Heart right ventricle (tissue), 16 donors: ENCODE measurements around the gene HTR3B. TPM values are rescaled to one million over a fixed set of nuclear protein-coding genes. Genes with fewer than 3 reads are reported as not detected.

ENCODE experiments used
- ATAC-seq, 8 donors: fragments of 200-7000 bp; cut with Tn5 transposase; one replicate each; pipeline ENCODE4 v1.9.1; 2020; ENCODE audit warnings: mild to moderate bottlenecking in 8 of 8, moderate library complexity in 8 of 8, moderate number of reproducible peaks in 1 of 8
- DNase-seq, 2 donors: peaks; one replicate each; pipeline ENCODE4 v3.0.0-alpha.2; 2020
- H3K27ac ChIP-seq, 10 donors: fragments of 200-600 bp; sonication (generic) in 2 of 10; one replicate each; pipeline versions ENCODE4 v1.5.0 to v1.8.0; 2020 to 2022; ENCODE audit warnings: mild to moderate bottlenecking in 3 of 10
- H3K27me3 ChIP-seq, 7 donors: fragments of 200-600 bp; one replicate each; pipeline ENCODE4 v1.8.0; 2021 to 2022; ENCODE audit warnings: mild to moderate bottlenecking in 2 of 7
- H3K36me3 ChIP-seq, 9 donors: fragments of 200-600 bp; sonication (generic) in 1 of 9; one replicate each; pipeline versions ENCODE4 v1.5.0 to v1.8.0; 2020 to 2022; ENCODE audit warnings: mild to moderate bottlenecking in 2 of 9
- H3K4me1 ChIP-seq, 9 donors: fragments of 200-600 bp; sonication (generic) in 1 of 9; one replicate each; pipeline versions ENCODE4 v1.5.0 to v1.8.0; 2020 to 2022; ENCODE audit warnings: mild to moderate bottlenecking in 4 of 9
- H3K4me3 ChIP-seq, 10 donors: fragments of 200-600 bp; sonication (generic) in 2 of 10; one replicate each; pipeline versions ENCODE4 v1.5.0 to v1.8.0; 2020 to 2022; ENCODE audit warnings: mild to moderate bottlenecking in 7 of 10, moderate library complexity in 2 of 10
- H3K9me3 ChIP-seq, 11 donors: fragments of 200-600 bp in 10 of 11; sonication (generic) in 2 of 11; one replicate each; pipeline versions ENCODE4 v1.5.0 to v1.8.0; 2013 to 2022; ENCODE audit warnings: mild to moderate bottlenecking in 2 of 11, control low read depth in 1 of 11, moderate library complexity in 1 of 11
- WGBS, 2 donors: extraction: QIAGEN DNeasy Blood & Tissue Kit; methylation state at CpG; one replicate each; pipeline ENCODE4 v1.1.7; 2013; ENCODE audit warnings: inconsistent platforms in 1 of 2; 5-methylcytosine and 5-hydroxymethylcytosine counted together
- intact Hi-C, 10 donors: fragments of 100-400 bp; cut with DNase I; formaldehyde crosslinking; loops; one replicate each; pipeline versions ENCODE4 v1.11.1 to v1.14.2; 2022
- polyA plus RNA-seq, 2 donors: library from polyadenylated mRNA; stranded (reverse); fragments of 200-250 nt; gene quantifications; one replicate each; pipeline ENCODE4 v1.2.3, GENCODE V29; 2013
- total RNA-seq, 10 donors: library from RNA; stranded (reverse); fragmentation: NEBNext Ultra II Directional in 3 of 10; extraction: Animal tissue kit (Norgen Biotek cat#: 25700) in 3 of 10; gene quantifications; one replicate each; pipeline versions ENCODE4 v1.2.1 to v1.2.4, GENCODE V29; 2021 to 2023
- TF ChIP-seq, protein P1 (sequence below), 9 donors: fragments of 200-600 bp; sonication (generic) in 2 of 9; IDR thresholded peaks; one replicate each; pipeline versions ENCODE4 v1.5.0 to v1.8.0; 2021 to 2022; ENCODE audit warnings: antibody characterized with exemption in 9 of 9, mild to moderate bottlenecking in 5 of 9, moderate library complexity in 1 of 9
- donor health status: Arrhythmogenic right ventricular cardiomyopathy.
- donor health status: ischemic (EF 13 %, LVEDD 7.1; RV severe dilation, severe dysfunction).
- donor health status: healthy with polysubstance abuse.
- donor health status: DM: no; HTN: yes; CAD: no.
- donor health status: DM: no; HTN: no; CAD: no.
- donor health status: ischemic (EF 25% LVEDD 6.9; RV normal size, moderate dysfunction).
- donor health status: ischemic (EF 25% LVEDD 5.7; RV mildly dilated, moderate dysfunction).
- donor health status: healthy.
- donor health status: DM: yes; HTN: yes; CAD: no.
- donor health status: Ischemic cardiomyopathy.
- donor health status: ischemic (EF 35%, LVEDD 5.7; RV mildly dilated, moderate dysfunction).
- donor health status: nonischemic (EF 11% LVEDD 7.7; RV severe dilation, severe dysfunction).
- donor health status: DM: yes; HTN: yes; CAD: no.
- donor health status: PGD.
- donor health status: ischemic (EF 29% LVEDD 5.4; RV normal size, mild dysfunction).
- donor health status: nonischemic (EF 23%, LVEDD 6.1; RV moderate dilation, normal function).

The HTR3B gene
- total and polyA plus RNA-seq, 12 donors = not detected

DNA sequence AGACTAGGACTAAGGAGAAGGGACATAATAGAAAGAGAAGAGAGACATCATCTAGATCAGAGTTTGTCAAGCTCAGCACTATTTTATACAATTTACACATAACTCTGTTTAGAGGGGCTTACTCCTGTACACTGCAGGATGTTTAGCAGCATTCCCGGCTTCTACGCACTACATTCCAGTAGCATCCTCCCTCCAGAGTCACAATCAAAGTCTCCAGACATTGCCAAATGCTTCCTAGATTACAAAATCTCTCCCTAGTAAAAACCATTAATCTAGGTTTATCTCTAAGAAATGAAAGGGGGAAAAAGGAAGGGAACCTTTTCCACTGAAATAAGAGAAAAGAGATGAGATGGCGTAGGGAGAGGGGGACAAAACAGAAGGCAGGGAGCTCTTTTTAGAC lies 33.3 kb upstream of the HTR3B start:
- Histone ChIP-seq H3K4me3 (no peak overlapping the region), H3K9me3 (no peaks in the 10 kb centered on the region), H3K27ac (peak overlapping the region in 9 of 10 donors; percentile 41 to 98 (median 94)), H3K27me3 (no peaks in the 10 kb centered on the region), H3K4me1 (peaks cover 0 to 61% (median 36%) of the 10 kb centered on the region in 9 donors), H3K36me3 (peaks cover 0 to 25% (median 0%) of the 10 kb centered on the region in 9 donors)
- 53 to 70% methylated on average over 3 of the region's 3 CpGs for WGBS, 2 donors
- DNase-seq (no peak), ATAC-seq (no peak)
- intact Hi-C loops = loop anchor here in 3 of 10 donors (10.0 kb wide), 2 partner anchors 303 to 323 kb away; no protein-coding TSS in a partner anchor
- TF ChIP-seq, protein P1, sequence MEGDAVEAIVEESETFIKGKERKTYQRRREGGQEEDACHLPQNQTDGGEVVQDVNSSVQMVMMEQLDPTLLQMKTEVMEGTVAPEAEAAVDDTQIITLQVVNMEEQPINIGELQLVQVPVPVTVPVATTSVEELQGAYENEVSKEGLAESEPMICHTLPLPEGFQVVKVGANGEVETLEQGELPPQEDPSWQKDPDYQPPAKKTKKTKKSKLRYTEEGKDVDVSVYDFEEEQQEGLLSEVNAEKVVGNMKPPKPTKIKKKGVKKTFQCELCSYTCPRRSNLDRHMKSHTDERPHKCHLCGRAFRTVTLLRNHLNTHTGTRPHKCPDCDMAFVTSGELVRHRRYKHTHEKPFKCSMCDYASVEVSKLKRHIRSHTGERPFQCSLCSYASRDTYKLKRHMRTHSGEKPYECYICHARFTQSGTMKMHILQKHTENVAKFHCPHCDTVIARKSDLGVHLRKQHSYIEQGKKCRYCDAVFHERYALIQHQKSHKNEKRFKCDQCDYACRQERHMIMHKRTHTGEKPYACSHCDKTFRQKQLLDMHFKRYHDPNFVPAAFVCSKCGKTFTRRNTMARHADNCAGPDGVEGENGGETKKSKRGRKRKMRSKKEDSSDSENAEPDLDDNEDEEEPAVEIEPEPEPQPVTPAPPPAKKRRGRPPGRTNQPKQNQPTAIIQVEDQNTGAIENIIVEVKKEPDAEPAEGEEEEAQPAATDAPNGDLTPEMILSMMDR (IDR thresholded peaks at IDR 0.05) = no peak

DNA sequence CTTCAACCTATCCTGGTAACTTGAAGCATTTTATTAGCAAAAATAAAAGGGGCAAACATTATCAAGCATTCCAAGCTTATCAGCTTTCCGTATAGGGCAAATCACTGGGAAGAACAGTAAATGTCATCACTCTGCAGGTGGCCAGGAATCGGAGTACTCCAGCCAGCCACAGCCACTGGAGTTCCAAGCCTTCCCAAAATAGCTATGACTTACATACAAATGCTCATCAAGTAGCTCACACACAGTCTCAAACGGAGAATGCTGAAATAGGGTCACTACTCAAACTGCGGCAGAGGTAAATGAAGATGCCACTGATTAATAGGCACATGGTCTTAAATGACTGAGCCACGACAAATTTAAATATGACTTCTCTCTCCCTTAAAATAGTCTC lies 31.4 kb upstream of the HTR3B start:
- Histone ChIP-seq H3K4me1 (peaks cover 0 to 61% (median 32%) of the 10 kb centered on the region in 9 donors), H3K27me3 (no peaks in the 10 kb centered on the region), H3K9me3 (no peaks in the 10 kb centered on the region), H3K36me3 (peaks cover 0 to 13% (median 0%) of the 10 kb centered on the region in 9 donors), H3K27ac (peak overlapping the region; percentile 46 to 98 (median 94)), H3K4me3 (peak overlapping the region in 9 of 10 donors; percentile 50 to 91 (median 86))
- peak; percentile 23 to 82 (median 73) for ATAC-seq
- peak in 1 of 2 donors; percentile 66 for DNase-seq
- intact Hi-C loops = loop anchor here in 3 of 10 donors (10.0 kb wide), 2 partner anchors 302 to 322 kb away; no protein-coding TSS in a partner anchor
- 22 to 36% methylated on average over 5 of the region's 5 CpGs for WGBS, 2 donors
- TF ChIP-seq, protein P1 (IDR thresholded peaks at IDR 0.05) = no peak

DNA sequence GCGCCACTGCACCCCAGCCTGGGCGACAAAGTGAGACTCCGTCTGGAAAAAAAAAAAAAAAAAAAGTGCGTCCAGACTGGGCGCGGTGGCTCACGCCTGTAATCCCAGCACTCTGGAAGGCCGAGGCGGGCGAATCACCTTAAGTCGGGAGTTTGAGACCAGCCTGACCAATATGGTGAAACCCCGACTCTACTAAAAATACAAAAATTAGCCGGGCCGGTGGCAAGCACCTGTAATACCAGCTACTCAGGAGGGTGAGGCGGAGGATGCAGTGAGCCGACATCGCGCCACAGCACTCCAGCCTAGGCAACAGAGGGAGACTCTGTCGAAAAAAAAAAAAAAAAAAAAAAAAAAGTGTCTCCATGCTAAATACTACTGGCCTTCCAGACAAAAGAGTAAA lies 30.5 kb upstream of the HTR3B start:
- H3K27me3 ChIP-seq = no peaks in the 10 kb centered on the region

DNA sequence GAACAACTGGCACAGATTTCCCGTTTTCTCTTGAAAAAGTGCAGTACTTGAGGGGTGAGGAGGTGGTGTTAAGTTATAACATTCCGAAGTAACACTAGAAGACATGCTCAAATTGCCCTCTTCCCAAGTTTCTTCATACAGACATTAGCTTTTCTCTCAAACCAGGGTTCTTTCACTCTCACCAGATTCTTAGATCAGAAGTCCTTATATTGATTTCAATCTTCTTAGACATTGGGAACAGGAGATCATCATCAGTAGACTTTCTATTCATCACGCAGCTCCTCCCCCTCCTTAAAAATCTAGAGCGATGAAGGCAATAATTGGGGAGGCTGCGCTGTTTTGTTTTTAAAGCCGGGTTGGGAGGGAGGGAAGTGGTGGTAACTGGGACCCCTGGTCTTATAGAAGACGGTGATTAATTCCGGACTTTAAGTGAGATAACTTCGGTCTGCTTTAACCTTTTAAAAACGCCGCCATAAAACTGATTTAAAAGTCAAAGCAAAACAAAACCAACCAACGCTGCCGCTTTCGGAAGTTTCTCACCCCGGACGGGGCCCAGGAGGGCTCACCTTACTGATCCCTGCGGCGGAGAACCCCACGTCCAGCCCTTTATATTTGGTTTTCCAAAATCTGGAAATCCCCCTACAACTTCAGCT lies 29.9 kb upstream of the HTR3B start:
- DNase-seq (no peak), ATAC-seq (peak in 1 of 8 donors; percentile 1)
- TF ChIP-seq, protein P1 (IDR thresholded peaks at IDR 0.05) = no peak
- WGBS, 2 donors = 1 to 4% methylated on average over 19 of the region's 19 CpGs
- Histone ChIP-seq H3K27me3 (no peaks in the 10 kb centered on the region), H3K27ac (peak overlapping the region; percentile 72 to 98 (median 94)), H3K9me3 (no peaks in the 10 kb centered on the region), H3K36me3 (peaks cover 0 to 3% (median 0%) of the 10 kb centered on the region in 9 donors), H3K4me3 (peak overlapping the region; percentile 50 to 91 (median 84)), H3K4me1 (peaks cover 0 to 56% (median 32%) of the 10 kb centered on the region in 9 donors)
- intact Hi-C loops = loop anchor here in 3 of 10 donors (10.0 kb wide), 2 partner anchors 300 to 320 kb away; no protein-coding TSS in a partner anchor

More for the DNA sequence above, 30.5 kb upstream of the HTR3B start:
- ATAC-seq = peak in 1 of 8 donors; percentile 2
- Histone ChIP-seq H3K27ac (peak overlapping the region; percentile 46 to 98 (median 94)), H3K9me3 (no peaks in the 10 kb centered on the region), H3K36me3 (peaks cover 0 to 9% (median 0%) of the 10 kb centered on the region in 9 donors), H3K4me3 (peak overlapping the region in 9 of 10 donors; percentile 50 to 91 (median 86)), H3K4me1 (peaks cover 0 to 62% (median 32%) of the 10 kb centered on the region in 9 donors)
- DNase-seq = no peak
- TF ChIP-seq, protein P1 (IDR thresholded peaks at IDR 0.05) = no peak
- 60 to 64% methylated on average over 15 to 19 of the region's 19 CpGs for WGBS, 2 donors
- intact Hi-C loops = loop anchor here in 3 of 10 donors (10.0 kb wide), 2 partner anchors 301 to 321 kb away; no protein-coding TSS in a partner anchor
